Adrenal gland (tissue), 5 donors: ENCODE results near the gene ZNF391.

Source experiments
- CTCF ChIP-seq, 6 experiments: fragments of 450-650 bp in 4 of 6; fragments of 200-600 bp in 2 of 6; sonication (generic) in 1 of 6; IDR thresholded peaks; 1 replicate in 5 of 6; 2 replicates in 1 of 6; pipeline versions ENCODE4 v1.5.1 to v1.8.0; 2016 to 2021; ENCODE audit warnings: antibody characterized with exemption in 6 of 6, mild to moderate bottlenecking in 2 of 6, moderate library complexity in 1 of 6
- POLR2A ChIP-seq, 2 donors: fragments of 450-650 bp; IDR thresholded peaks; one replicate each; pipeline ENCODE4 v1.6.1; 2017; ENCODE audit warnings: antibody characterized with exemption in 2 of 2, mild to moderate bottlenecking in 2 of 2, moderate library complexity in 1 of 2
- donor health status: DM: no; HTN: no; CAD: no.

- TF ChIP-seq CTCF (IDR thresholded peaks at IDR 0.05) (no peak), POLR2A (IDR thresholded peaks at IDR 0.05) (no peak)
Observed at GRCh38 chr6:27406085-27406484, 17.5 kb downstream of the ZNF391 start.
